ENCODE results near the gene C14orf180.

Gene C14orf180

GRCh38 chr14:104548802-104549535 lies 30.6 kb upstream of the C14orf180 start:
- TF ChIP-seq POLR2AphosphoS5 (IDR thresholded peaks at IDR 0.05; ENCODE audit: low read depth, low read length), result no peak
- no peak for TF ChIP-seq POLR2A (IDR thresholded peaks at IDR 0.05; ENCODE audit: low read depth, low read length)
- TF ChIP-seq POU2F2 (IDR thresholded peaks at IDR 0.05; ENCODE audit: low read depth, low read length), result no peak
- TF ChIP-seq PAX5 (IDR thresholded peaks at IDR 0.05; ENCODE audit: insufficient read depth, low read length, severe bottlenecking), result no peak
- no peak for TF ChIP-seq TAF1 (IDR thresholded peaks at IDR 0.05; ENCODE audit: low read depth, low read length)
- TF ChIP-seq SPI1 (IDR thresholded peaks at IDR 0.05; ENCODE audit: low read depth, low read length), result no peak
- no peak for DNase-seq (ENCODE audit: insufficient read length, low spot score)
- FAIRE-seq, result no peak

GRCh38 chr14:104549536-104550339 lies 29.8 kb upstream of the C14orf180 start:
- DNase-seq (ENCODE audit: insufficient read length, low spot score) (no peak), FAIRE-seq (no peak)
- TF ChIP-seq POU2F2 (IDR thresholded peaks at IDR 0.05; ENCODE audit: low read depth, low read length) (no peak), POLR2A (IDR thresholded peaks at IDR 0.05; ENCODE audit: low read depth, low read length) (no peak), PAX5 (IDR thresholded peaks at IDR 0.05; ENCODE audit: insufficient read depth, low read length, severe bottlenecking) (no peak), POLR2AphosphoS5 (IDR thresholded peaks at IDR 0.05; ENCODE audit: low read depth, low read length) (no peak), SPI1 (IDR thresholded peaks at IDR 0.05; ENCODE audit: low read depth, low read length) (no peak), TAF1 (IDR thresholded peaks at IDR 0.05; ENCODE audit: low read depth, low read length) (no peak)

GRCh38 chr14:104550340-104550860 lies 29.2 kb upstream of the C14orf180 start:
- FAIRE-seq (no peak), DNase-seq (ENCODE audit: insufficient read length, low spot score) (no peak)
- no peak for TF ChIP-seq TAF1 (IDR thresholded peaks at IDR 0.05; ENCODE audit: low read depth, low read length)
- no peak for TF ChIP-seq POU2F2 (IDR thresholded peaks at IDR 0.05; ENCODE audit: low read depth, low read length)
- TF ChIP-seq PAX5 (IDR thresholded peaks at IDR 0.05; ENCODE audit: insufficient read depth, low read length, severe bottlenecking), result no peak
- no peak for TF ChIP-seq SPI1 (IDR thresholded peaks at IDR 0.05; ENCODE audit: low read depth, low read length)
- TF ChIP-seq POLR2A (IDR thresholded peaks at IDR 0.05; ENCODE audit: low read depth, low read length), result no peak
- no peak for TF ChIP-seq POLR2AphosphoS5 (IDR thresholded peaks at IDR 0.05; ENCODE audit: low read depth, low read length)

GRCh38 chr14:104550861-104551728 lies 28.5 kb upstream of the C14orf180 start:
- FAIRE-seq (no peak), DNase-seq (ENCODE audit: insufficient read length, low spot score) (peak; percentile 16)
- TF ChIP-seq POU2F2 (IDR thresholded peaks at IDR 0.05; ENCODE audit: low read depth, low read length) (no peak), POLR2A (IDR thresholded peaks at IDR 0.05; ENCODE audit: low read depth, low read length) (no peak), PAX5 (IDR thresholded peaks at IDR 0.05; ENCODE audit: insufficient read depth, low read length, severe bottlenecking) (no peak), POLR2AphosphoS5 (IDR thresholded peaks at IDR 0.05; ENCODE audit: low read depth, low read length) (no peak), SPI1 (IDR thresholded peaks at IDR 0.05; ENCODE audit: low read depth, low read length) (no peak), TAF1 (IDR thresholded peaks at IDR 0.05; ENCODE audit: low read depth, low read length) (no peak)

GRCh38 chr14:104551851-104552737 lies 27.5 kb upstream of the C14orf180 start:
- TF ChIP-seq POU2F2 (IDR thresholded peaks at IDR 0.05; ENCODE audit: low read depth, low read length) (no peak), TAF1 (IDR thresholded peaks at IDR 0.05; ENCODE audit: low read depth, low read length) (no peak), POLR2A (IDR thresholded peaks at IDR 0.05; ENCODE audit: low read depth, low read length) (no peak), SPI1 (IDR thresholded peaks at IDR 0.05; ENCODE audit: low read depth, low read length) (no peak), PAX5 (IDR thresholded peaks at IDR 0.05; ENCODE audit: insufficient read depth, low read length, severe bottlenecking) (no peak), POLR2AphosphoS5 (IDR thresholded peaks at IDR 0.05; ENCODE audit: low read depth, low read length) (no peak)
- FAIRE-seq (no peak), DNase-seq (ENCODE audit: insufficient read length, low spot score) (peak; percentile 21)

- FAIRE-seq (no peak), DNase-seq (ENCODE audit: insufficient read length, low spot score) (peak; percentile 13)
- no peak for TF ChIP-seq POU2F2 (IDR thresholded peaks at IDR 0.05; ENCODE audit: low read depth, low read length)
- no peak for TF ChIP-seq SPI1 (IDR thresholded peaks at IDR 0.05; ENCODE audit: low read depth, low read length)
- TF ChIP-seq TAF1 (IDR thresholded peaks at IDR 0.05; ENCODE audit: low read depth, low read length), result no peak
- TF ChIP-seq PAX5 (IDR thresholded peaks at IDR 0.05; ENCODE audit: insufficient read depth, low read length, severe bottlenecking), result no peak
- no peak for TF ChIP-seq POLR2AphosphoS5 (IDR thresholded peaks at IDR 0.05; ENCODE audit: low read depth, low read length)
- no peak for TF ChIP-seq POLR2A (IDR thresholded peaks at IDR 0.05; ENCODE audit: low read depth, low read length)
Observed at GRCh38 chr14:104552738-104553125, 26.8 kb upstream of the C14orf180 start.

- TF ChIP-seq POLR2A (IDR thresholded peaks at IDR 0.05; ENCODE audit: low read depth, low read length), result no peak
- no peak for TF ChIP-seq SPI1 (IDR thresholded peaks at IDR 0.05; ENCODE audit: low read depth, low read length)
- no peak for TF ChIP-seq POU2F2 (IDR thresholded peaks at IDR 0.05; ENCODE audit: low read depth, low read length)
- no peak for TF ChIP-seq POLR2AphosphoS5 (IDR thresholded peaks at IDR 0.05; ENCODE audit: low read depth, low read length)
- TF ChIP-seq TAF1 (IDR thresholded peaks at IDR 0.05; ENCODE audit: low read depth, low read length), result no peak
- TF ChIP-seq PAX5 (IDR thresholded peaks at IDR 0.05; ENCODE audit: insufficient read depth, low read length, severe bottlenecking), result no peak
- DNase-seq (ENCODE audit: insufficient read length, low spot score) (no peak), FAIRE-seq (no peak)
Observed at GRCh38 chr14:104553166-104554087, 26.1 kb upstream of the C14orf180 start.
